HepG2 (cell line): ENCODE data around the gene PFDN2. TPM values are rescaled to one million over a fixed set of nuclear protein-coding genes. Genes with fewer than 3 reads are reported as not detected.
A peak's percentile ranks its signal among the peaks of the same experiment; 100 is the strongest.

ENCODE experiments used
- AGO2 ChIP-seq: fragments of 200-400 bp; formaldehyde crosslinking; optimal IDR thresholded peaks from 2 replicates; pipeline ENCODE3; 2017; ENCODE audit warnings: mild to moderate bottlenecking, low read depth, low read length, moderate library complexity
- JARID2 ChIP-seq: sonication (generic); formaldehyde crosslinking; IDR thresholded peaks from 2 replicates; pipeline ENCODE4 v1.8.1; 2023; ENCODE audit warnings: missing genetic modification reagents, inconsistent platforms; ENCODE audit not compliant: insufficient replicate concordance
- POLR2AphosphoS5 ChIP-seq: IDR thresholded peaks from 2 replicates; pipeline ENCODE4 v1.6.1; 2012; ENCODE audit warnings: low read depth, low read length
- SP1 ChIP-seq, 2 experiments: fragments of 450-650 bp in 1 of 2; sonication (generic) in 1 of 2; formaldehyde crosslinking in 1 of 2; IDR thresholded peaks; 2 replicates each; pipeline versions ENCODE4 v1.4.0 to v1.6.1; 2016 to 2020; ENCODE audit warnings: missing genetic modification reagents in 1 of 2
- SRSF4 ChIP-seq: fragments of 200-400 bp; formaldehyde crosslinking; IDR thresholded peaks from one replicate; pipeline ENCODE4 v1.6.1; 2018; ENCODE audit warnings: mild to moderate bottlenecking, low read depth, low read length, moderate library complexity; ENCODE audit not compliant: poor library complexity, severe bottlenecking
- SSRP1 ChIP-seq: IDR thresholded peaks from 2 replicates; pipeline ENCODE4 v1.6.1; 2016; ENCODE audit warnings: control low read depth
- ZNF160 ChIP-seq: sonication (generic); formaldehyde crosslinking; IDR thresholded peaks from 2 replicates; pipeline ENCODE4 v1.8.0; 2022; ENCODE audit warnings: mild to moderate bottlenecking, inconsistent platforms, missing genetic modification reagents
- ZNF232 ChIP-seq: sonication (generic); formaldehyde crosslinking; IDR thresholded peaks from 2 replicates; pipeline ENCODE4 v1.4.0; 2020; ENCODE audit warnings: missing genetic modification reagents, borderline replicate concordance
- ZNF430 ChIP-seq: sonication (generic); formaldehyde crosslinking; IDR thresholded peaks from 2 replicates; pipeline ENCODE4 v1.9.0; 2021; ENCODE audit warnings: mild to moderate bottlenecking, missing genetic modification reagents
- ZNF563 ChIP-seq: sonication (generic); formaldehyde crosslinking; IDR thresholded peaks from 2 replicates; pipeline ENCODE4 v1.8.0; 2022; ENCODE audit warnings: mild to moderate bottlenecking, moderate library complexity, missing genetic modification reagents
- polyA plus RNA-seq, 8 experiments: library from polyadenylated mRNA; depleted of rRNA in 3 of 8; stranded (reverse) in 7 of 8; unstranded in 1 of 8; fragments of >200 nt; fragmentation: Illumina TruSeq in 4 of 8; extraction: Trizol in 4 of 8; gene quantifications; 2 replicates each; pipeline versions ENCODE4 v1.2.1 to v1.2.3, GENCODE V29; 2011 to 2016; ENCODE audit warnings: low read depth in 4 of 8, missing spikeins in 1 of 8, mixed read lengths in 1 of 8; ENCODE audit not compliant: insufficient read depth in 1 of 8
- total RNA-seq, 5 experiments: library from RNA; depleted of rRNA; stranded (reverse); fragments of >200 nt; fragmentation: Illumina TruSeq; extraction: Trizol; gene quantifications; 2 replicates each; pipeline ENCODE4 v1.2.3, GENCODE V29; 2016; ENCODE audit warnings: low read depth in 1 of 5
- TF ChIP-seq, protein P1 (sequence below): sonication (generic); formaldehyde crosslinking; IDR thresholded peaks from 2 replicates; pipeline ENCODE4 v1.5.1; 2020; ENCODE audit warnings: mild to moderate bottlenecking, missing genetic modification reagents, moderate library complexity
- TF ChIP-seq, protein P2 (sequence below): sonication (generic); formaldehyde crosslinking; IDR thresholded peaks from 2 replicates; pipeline ENCODE4 v1.5.0; 2020; ENCODE audit warnings: mild to moderate bottlenecking, low read depth, missing genetic modification reagents, borderline replicate concordance
- TF ChIP-seq, protein P3 (sequence below): IDR thresholded peaks from 2 replicates; pipeline ENCODE4 v1.6.1; 2016; ENCODE audit warnings: missing genetic modification reagents, missing compliant biosample characterization
- TF ChIP-seq, protein P4 (sequence below): IDR thresholded peaks from 2 replicates; pipeline ENCODE4 v1.6.1; 2018; ENCODE audit warnings: missing genetic modification reagents

Gene PFDN2
- total and polyA plus RNA-seq, 2 of the 13 experiments (the other 11 are each of a cell fraction or from before 2014, with no cell fraction given): 62.6 to 63.6 TPM

DNA sequence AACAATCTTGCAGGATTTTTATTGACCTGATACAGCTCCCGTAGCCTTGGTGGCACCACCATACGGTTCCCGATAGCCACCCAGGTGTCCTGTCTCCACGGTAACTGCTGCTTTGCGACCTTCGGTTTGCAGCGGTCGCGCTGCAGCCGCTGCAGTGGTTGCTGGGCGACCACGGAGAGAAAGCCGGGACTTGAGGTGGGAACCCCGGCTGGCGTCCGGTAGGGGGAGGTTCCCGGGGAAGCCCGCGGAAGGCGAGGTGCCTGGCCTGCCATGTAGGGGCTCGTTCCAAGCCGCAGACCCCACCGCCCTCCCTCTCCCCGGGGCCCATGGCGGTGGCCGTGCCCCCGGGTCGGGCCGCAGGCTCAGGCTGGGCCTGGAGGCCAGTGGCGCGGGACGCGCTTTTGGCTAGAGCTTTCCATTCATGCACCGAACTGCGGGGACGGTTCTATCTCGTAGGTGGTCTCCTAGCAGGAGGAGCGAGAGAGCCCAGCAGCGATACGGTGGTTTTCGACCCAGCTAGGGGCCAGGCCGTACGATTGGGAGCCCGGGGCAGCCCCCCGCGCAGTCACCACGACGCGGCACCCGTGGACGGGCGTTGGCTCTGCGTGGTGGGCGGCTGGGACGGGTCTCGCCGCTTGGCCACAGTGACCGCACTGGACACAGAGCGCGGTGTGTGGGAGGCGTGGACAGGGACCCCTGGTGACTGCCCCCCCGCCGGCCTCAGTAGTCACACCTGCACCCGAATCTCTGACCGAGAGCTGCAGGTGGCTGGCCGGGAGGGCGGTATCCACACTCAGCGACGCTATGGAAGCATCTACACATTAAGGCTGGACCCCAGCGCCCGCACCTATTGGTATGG lies 19.4 kb downstream of the PFDN2 start, which contains the start of gene KLHDC9 (continued):
- TF ChIP-seq, protein P1, sequence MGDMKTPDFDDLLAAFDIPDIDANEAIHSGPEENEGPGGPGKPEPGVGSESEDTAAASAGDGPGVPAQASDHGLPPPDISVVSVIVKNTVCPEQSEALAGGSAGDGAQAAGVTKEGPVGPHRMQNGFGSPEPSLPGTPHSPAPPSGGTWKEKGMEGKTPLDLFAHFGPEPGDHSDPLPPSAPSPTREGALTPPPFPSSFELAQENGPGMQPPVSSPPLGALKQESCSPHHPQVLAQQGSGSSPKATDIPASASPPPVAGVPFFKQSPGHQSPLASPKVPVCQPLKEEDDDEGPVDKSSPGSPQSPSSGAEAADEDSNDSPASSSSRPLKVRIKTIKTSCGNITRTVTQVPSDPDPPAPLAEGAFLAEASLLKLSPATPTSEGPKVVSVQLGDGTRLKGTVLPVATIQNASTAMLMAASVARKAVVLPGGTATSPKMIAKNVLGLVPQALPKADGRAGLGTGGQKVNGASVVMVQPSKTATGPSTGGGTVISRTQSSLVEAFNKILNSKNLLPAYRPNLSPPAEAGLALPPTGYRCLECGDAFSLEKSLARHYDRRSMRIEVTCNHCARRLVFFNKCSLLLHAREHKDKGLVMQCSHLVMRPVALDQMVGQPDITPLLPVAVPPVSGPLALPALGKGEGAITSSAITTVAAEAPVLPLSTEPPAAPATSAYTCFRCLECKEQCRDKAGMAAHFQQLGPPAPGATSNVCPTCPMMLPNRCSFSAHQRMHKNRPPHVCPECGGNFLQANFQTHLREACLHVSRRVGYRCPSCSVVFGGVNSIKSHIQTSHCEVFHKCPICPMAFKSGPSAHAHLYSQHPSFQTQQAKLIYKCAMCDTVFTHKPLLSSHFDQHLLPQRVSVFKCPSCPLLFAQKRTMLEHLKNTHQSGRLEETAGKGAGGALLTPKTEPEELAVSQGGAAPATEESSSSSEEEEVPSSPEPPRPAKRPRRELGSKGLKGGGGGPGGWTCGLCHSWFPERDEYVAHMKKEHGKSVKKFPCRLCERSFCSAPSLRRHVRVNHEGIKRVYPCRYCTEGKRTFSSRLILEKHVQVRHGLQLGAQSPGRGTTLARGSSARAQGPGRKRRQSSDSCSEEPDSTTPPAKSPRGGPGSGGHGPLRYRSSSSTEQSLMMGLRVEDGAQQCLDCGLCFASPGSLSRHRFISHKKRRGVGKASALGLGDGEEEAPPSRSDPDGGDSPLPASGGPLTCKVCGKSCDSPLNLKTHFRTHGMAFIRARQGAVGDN (CRISPR knock-in tag): peak; percentile 79
- TF ChIP-seq ZNF232 (CRISPR knock-in tag) (0 out of 2 replicates have a peak, but pooled peaks have one; percentile 56), JARID2 (CRISPR knock-in tag) (no peak), ZNF430 (no peak), ZNF563 (CRISPR knock-in tag) (0 out of 2 replicates have a peak, but pooled peaks have one; percentile 19), AGO2 (peak; percentile 88), SP1 (IDR thresholded peaks at IDR 0.05) (no peak), SP1 (CRISPR knock-in tag; IDR thresholded peaks at IDR 0.05) (peak; percentile 34; the same call in 1 of the 2 replicates), POLR2AphosphoS5 (no peak), SSRP1 (CRISPR knock-in tag) (no peak), ZNF160 (CRISPR knock-in tag) (0 out of 2 replicates have a peak, but pooled peaks have one; percentile 38), SRSF4 (no peak)
- TF ChIP-seq, protein P2, sequence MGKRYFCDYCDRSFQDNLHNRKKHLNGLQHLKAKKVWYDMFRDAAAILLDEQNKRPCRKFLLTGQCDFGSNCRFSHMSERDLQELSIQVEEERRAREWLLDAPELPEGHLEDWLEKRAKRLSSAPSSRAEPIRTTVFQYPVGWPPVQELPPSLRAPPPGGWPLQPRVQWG (CRISPR knock-in tag): no peak
- TF ChIP-seq, protein P3, sequence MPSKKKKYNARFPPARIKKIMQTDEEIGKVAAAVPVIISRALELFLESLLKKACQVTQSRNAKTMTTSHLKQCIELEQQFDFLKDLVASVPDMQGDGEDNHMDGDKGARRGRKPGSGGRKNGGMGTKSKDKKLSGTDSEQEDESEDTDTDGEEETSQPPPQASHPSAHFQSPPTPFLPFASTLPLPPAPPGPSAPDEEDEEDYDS (CRISPR knock-in tag): 0 out of 2 replicates have a peak, but pooled peaks have one; percentile 13
- TF ChIP-seq, protein P4, sequence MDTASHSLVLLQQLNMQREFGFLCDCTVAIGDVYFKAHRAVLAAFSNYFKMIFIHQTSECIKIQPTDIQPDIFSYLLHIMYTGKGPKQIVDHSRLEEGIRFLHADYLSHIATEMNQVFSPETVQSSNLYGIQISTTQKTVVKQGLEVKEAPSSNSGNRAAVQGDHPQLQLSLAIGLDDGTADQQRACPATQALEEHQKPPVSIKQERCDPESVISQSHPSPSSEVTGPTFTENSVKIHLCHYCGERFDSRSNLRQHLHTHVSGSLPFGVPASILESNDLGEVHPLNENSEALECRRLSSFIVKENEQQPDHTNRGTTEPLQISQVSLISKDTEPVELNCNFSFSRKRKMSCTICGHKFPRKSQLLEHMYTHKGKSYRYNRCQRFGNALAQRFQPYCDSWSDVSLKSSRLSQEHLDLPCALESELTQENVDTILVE: no peak
